Measurements from ENCODE around the gene PDLIM3.
"Not testable (repeated sequence)": the region's sequence is repeated elsewhere in the genome, so short reads cannot be mapped to it uniquely, and the experiment has no call there.

Gene PDLIM3

GRCh38 chr4:185554365-185555126, 19.2 kb upstream of the PDLIM3 start:
- no peak for DNase-seq (ENCODE audit: low read depth in 2 of 2)

- no peak for DNase-seq (ENCODE audit: low read depth in 2 of 2)
Measured at GRCh38 chr4:185552254-185552653, 16.9 kb upstream of the PDLIM3 start.

GRCh38 chr4:185550933-185551332, 15.6 kb upstream of the PDLIM3 start:
- no peak for DNase-seq (ENCODE audit: low read depth in 2 of 2)

GRCh38 chr4:185549095-185549639, 13.9 kb upstream of the PDLIM3 start:
- no peak for DNase-seq (ENCODE audit: low read depth in 2 of 2)

- no peak for DNase-seq (ENCODE audit: low read depth in 2 of 2)
Measured at GRCh38 chr4:185548587-185548986, 13.3 kb upstream of the PDLIM3 start.

- DNase-seq (ENCODE audit: low read depth in 2 of 2): no peak
Measured at GRCh38 chr4:185546335-185546734, 11.0 kb upstream of the PDLIM3 start.

GRCh38 chr4:185542626-185543315, 7.5 kb upstream of the PDLIM3 start:
- DNase-seq (ENCODE audit: low read depth in 2 of 2): no peak

- DNase-seq (ENCODE audit: low read depth in 2 of 2): no peak
Measured at GRCh38 chr4:185541251-185541727, 6.0 kb upstream of the PDLIM3 start.

- DNase-seq (ENCODE audit: low read depth in 2 of 2): no peak
Measured at GRCh38 chr4:185540487-185541120, 5.3 kb upstream of the PDLIM3 start.

GRCh38 chr4:185540040-185540439, 4.7 kb upstream of the PDLIM3 start:
- DNase-seq (ENCODE audit: low read depth in 2 of 2): no peak

- no peak for DNase-seq (ENCODE audit: low read depth in 2 of 2)
Measured at GRCh38 chr4:185538806-185539205, 3.5 kb upstream of the PDLIM3 start.

GRCh38 chr4:185536411-185536709, 1.1 kb upstream of the PDLIM3 start:
- no peak for DNase-seq (ENCODE audit: low read depth in 2 of 2)

- DNase-seq (ENCODE audit: low read depth in 2 of 2): no peak
Measured at GRCh38 chr4:185535612-185536410, 504 bp upstream of the PDLIM3 start.

GRCh38 chr4:185534511-185534865, 819 bp downstream of the PDLIM3 start:
- DNase-seq (ENCODE audit: low read depth in 2 of 2): no peak

GRCh38 chr4:185532795-185533324, 2.4 kb downstream of the PDLIM3 start:
- no peak for DNase-seq (ENCODE audit: low read depth in 2 of 2)

GRCh38 chr4:185532293-185532692, 3.0 kb downstream of the PDLIM3 start:
- no peak for DNase-seq (ENCODE audit: low read depth in 2 of 2)

- not testable (repeated sequence) for DNase-seq (ENCODE audit: low read depth in 2 of 2)
Measured at GRCh38 chr4:185531654-185532053, 3.7 kb downstream of the PDLIM3 start.

GRCh38 chr4:185529413-185529812, 5.9 kb downstream of the PDLIM3 start:
- no peak for DNase-seq (ENCODE audit: low read depth in 2 of 2)

GRCh38 chr4:185524888-185525863, 10.1 kb downstream of the PDLIM3 start:
- no peak for DNase-seq (ENCODE audit: low read depth in 2 of 2)

- DNase-seq (ENCODE audit: low read depth in 2 of 2): no peak
Measured at GRCh38 chr4:185523862-185524261, 11.4 kb downstream of the PDLIM3 start.
